ENCODE data around the gene SMU1.

- TF ChIP-seq, protein P1, sequence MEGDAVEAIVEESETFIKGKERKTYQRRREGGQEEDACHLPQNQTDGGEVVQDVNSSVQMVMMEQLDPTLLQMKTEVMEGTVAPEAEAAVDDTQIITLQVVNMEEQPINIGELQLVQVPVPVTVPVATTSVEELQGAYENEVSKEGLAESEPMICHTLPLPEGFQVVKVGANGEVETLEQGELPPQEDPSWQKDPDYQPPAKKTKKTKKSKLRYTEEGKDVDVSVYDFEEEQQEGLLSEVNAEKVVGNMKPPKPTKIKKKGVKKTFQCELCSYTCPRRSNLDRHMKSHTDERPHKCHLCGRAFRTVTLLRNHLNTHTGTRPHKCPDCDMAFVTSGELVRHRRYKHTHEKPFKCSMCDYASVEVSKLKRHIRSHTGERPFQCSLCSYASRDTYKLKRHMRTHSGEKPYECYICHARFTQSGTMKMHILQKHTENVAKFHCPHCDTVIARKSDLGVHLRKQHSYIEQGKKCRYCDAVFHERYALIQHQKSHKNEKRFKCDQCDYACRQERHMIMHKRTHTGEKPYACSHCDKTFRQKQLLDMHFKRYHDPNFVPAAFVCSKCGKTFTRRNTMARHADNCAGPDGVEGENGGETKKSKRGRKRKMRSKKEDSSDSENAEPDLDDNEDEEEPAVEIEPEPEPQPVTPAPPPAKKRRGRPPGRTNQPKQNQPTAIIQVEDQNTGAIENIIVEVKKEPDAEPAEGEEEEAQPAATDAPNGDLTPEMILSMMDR (IDR thresholded peaks at IDR 0.05; ENCODE audit: low read depth, low read length), result no peak
- TF ChIP-seq EZH2phosphoT487 (IDR thresholded peaks at IDR 0.05; ENCODE audit: low read depth), result no peak
These were observed 34.0 kb downstream of the SMU1 start for GRCh38 chr9:33042473-33042872.
